Activated CD8-positive, alpha-beta memory T cell treated with anti-CD3 and anti-CD28 coated beads for 4 hours (primary cell): ENCODE measurements around the gene ANKRD44.

ENCODE experiments used
- DNase-seq, 2 donors: peaks; one replicate each; pipeline ENCODE4 v3.0.0-alpha.2; 2020; ENCODE audit warnings: low read depth in 2 of 2

Gene ANKRD44

DNA sequence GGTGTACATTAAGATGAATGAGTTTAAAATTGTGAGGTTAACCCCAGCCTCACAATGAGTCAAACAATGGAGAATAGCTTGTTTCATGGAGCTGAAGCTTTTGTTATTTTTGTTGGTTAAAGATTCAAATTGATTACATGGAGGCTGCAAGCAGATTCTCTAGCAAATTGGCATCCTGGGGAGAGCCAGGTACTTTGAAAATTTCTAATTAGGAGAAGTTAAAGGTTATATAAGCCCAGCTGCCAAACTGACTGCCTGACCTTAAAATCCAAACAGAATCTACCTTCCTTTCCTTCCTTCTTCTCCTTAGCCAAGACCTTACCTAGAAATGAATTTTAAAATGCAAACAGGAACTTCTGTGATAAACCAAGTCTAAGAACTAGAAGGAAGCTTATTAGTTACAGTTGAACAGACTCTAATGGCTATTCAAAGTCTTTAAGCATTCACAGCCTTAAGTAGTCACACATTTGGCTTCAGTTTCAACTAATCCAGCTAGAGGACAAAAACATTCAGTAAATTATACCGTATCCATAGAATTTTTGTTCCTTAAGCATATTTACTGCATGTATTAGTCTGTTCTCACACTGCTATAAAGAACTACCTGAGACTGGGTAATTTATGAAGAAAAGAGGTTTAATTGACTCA, 352.6 kb downstream of the ANKRD44 start:
- DNase-seq, result no peak

DNA sequence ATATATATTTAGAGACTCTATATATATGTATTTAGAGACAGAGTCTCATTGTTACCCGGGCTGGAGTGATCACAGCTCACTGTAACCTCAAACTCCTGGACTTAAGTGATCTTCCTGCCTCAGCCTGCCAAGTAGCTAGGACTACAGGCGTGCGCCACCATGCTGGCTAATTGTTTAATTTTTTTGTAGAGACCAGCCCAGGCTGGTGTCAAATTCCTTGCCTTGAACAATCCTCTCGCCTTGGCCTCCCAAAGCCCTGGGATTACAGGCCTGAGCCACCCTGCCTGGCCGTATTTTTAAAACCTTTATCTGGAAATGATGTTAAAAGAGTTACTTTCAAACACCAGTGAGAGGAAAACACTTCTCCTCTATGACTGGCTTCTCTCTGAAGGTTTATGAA, 353.1 kb downstream of the ANKRD44 start:
- no peak for DNase-seq

DNA sequence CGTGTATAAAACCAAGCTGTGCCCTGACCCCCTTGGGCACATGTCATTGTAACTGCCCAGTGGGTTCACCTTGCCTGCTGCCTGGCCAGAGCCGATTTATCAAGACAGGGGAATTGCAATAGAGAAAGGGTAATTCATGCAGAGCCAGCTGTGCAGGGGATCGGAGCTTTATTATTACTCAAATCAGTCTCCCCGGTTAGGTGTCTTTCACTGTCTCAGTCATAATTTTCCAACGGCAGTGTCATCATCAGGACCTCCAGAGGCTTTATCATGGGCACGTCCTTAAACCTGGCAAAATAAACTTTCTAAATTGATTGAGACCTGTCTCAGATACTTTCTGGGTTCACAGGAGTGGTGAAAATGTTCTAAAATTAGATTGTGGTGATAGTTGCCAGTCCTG, 354.5 kb downstream of the ANKRD44 start:
- no peak for DNase-seq

DNA sequence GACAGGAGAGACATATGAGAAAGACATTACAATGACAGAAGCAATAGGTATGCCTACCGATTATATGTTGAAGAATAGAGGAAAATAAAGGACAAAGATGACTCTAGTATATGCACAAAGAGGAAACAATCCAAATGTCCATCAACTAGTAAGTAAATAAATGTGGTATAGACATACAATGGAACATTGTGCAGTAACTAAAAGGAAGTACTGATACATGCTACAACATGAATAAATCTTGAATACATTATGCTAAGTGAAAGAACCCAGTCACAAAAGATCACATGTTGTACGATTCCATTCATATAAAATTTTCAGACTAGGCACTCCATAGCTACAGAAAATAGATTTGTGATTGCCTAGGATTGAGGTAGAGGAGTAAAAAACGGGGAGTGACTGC, 355.5 kb downstream of the ANKRD44 start:
- no peak for DNase-seq

DNA sequence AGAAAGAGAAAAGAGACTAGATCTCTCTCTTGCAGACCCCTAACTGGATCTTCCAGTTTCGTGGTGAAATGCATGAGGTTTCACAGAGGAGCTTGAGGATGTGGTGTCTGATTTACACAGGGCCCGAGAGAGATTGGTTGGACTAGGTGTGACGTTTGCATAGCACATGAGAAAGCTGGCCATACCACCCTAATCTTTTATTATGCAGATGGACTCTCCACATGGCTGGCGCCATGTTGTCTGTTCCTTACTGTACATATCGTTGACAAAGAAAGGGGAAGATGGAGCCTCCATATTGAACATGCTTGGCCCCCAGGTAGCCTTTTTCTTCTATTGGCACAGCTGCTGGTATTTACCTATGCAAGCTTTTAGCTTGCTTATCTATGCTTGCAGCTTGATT, 356.6 kb downstream of the ANKRD44 start:
- DNase-seq, result no peak

DNA sequence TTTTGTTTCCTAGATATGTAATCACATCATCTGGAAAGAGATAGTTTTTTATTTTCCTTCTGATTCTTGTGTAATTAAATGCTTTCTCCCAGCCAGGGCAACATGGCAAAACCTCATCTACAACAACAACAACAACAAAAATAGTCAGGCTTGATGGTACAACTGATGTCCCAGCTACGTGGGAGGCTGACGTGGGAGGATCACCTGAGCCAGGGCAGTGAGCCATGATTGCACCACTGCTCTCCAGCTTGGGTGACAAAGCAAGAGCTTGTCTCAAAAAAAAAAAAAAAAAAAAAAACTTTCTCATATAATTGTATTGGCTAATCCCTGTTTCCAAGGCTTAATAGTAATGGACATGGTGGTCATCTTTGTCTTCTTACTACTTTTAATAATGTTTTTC, 357.6 kb downstream of the ANKRD44 start:
- no peak for DNase-seq

DNA sequence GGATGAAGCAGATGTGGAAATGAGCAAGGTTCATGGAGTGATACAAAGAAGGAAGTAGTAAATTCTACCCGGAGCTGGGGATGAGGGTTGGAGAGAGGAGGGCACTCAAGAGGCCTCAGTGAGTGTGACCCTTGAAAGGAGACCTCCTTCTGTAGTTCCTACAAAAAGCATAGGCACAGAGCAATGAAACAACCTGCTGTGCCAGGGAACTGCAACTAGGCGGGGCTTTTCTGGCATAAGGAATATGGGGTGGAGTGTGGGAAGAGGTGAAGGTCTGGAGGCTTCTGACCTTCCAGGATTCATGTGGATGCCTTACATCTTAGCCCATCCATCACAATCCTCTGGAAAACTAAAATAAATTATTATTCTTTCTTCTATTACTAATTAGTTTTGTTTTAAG, 358.6 kb downstream of the ANKRD44 start:
- DNase-seq, result no peak

DNA sequence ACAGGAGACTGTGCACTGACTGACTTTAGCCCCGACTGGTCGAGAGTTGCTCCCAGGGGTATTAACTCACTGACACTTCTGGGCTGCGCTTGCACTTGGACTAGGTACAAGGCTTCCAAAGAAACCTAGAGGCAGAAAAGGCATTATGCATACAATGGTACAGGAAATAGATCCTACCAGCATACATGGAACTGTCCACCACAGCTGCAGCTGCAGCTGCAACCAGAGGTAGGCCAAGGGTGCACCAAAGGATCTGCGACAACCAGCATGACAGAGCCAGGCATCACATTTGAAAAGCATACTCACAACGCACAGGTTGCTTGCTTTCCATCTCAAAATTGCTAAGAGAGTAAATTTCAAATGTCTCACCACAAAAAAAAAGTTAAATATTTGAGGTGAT, 361.5 kb downstream of the ANKRD44 start:
- no peak for DNase-seq

DNA sequence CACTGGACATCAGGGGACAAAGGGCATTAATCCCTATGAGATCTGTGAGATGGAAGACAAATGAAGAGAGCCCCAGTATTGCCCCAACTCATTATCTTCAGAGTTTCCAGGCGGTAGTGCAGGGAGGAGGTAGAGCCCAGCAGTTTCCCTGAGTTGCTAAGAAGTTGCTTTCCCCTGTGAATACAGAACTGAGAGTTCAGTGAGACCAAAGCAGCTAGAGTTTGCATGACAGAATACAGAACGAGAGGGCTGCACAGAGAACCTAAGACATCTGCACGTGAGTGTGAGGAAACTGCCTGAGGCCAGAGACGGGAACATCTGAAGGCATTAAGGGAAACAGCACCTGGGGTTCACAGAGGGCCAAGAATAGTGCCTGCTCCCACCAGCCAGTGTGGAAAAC, 366.0 kb downstream of the ANKRD44 start:
- DNase-seq, result no peak

DNA sequence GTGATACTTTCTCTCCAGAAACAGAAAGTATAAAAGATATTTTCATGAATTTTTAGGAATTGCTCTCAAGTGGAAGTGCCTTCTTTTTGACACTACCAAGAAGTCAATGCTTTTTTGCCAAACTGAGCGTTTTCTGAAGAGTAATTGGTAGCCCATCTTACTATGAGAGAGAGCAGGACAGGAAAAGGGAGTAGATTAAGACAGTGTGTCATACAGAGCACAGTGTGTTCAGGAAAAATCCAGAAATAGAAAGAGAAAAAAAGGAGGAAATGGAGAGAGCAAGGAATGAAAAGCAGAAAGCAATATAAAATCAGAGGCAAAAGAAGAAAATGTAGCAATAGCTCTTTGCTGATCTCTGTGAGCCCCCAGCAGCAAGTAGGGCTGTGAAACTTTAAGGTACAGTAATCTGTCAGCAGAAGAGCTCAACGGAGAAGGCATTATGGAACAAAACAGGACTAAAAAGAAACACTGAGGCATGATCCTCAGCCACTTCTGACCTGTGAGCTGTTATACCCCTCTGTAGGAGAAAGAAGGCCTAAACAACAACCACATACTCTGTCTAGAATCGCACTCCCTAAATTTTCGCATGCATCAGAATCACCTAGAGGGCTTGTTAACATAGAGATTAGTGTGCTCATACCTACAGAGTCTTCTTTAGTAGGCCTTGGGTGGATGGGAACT, 369.0 kb downstream of the ANKRD44 start:
- DNase-seq, result no peak

DNA sequence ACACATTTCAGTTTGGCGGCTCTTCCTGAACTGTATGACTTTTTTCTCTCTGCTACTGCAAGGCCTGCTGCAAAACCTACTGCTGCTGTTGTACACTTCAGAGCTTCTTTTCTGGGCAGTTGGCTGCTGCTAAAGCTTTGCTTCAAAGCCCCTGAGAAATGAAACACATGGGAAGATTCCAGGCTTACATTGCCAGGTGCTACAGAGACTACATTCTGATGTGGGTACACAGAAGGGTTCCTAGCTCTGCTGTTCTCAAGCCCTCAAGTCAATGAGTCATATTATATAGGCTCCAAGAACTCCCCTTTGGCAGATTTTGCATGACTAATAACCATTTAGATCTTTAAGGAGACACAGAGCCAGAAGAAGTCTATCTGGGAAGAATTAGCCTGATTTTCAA, 371.2 kb downstream of the ANKRD44 start:
- no peak for DNase-seq
